Left ventricle myocardium inferior (tissue), 1 donor: ENCODE measurements around the gene PITPNB. TPM values are rescaled to one million over a fixed set of nuclear protein-coding genes. Genes with fewer than 3 reads are reported as not detected.

Experiments used
- DNase-seq: peaks from one replicate; pipeline ENCODE4 v3.0.0-alpha.2; 2020
- H3K27ac ChIP-seq: fragments of 200-600 bp; replicated peaks from 2 replicates; pipeline ENCODE4 v1.8.0; 2021
- H3K27me3 ChIP-seq: fragments of 200-600 bp; 2 replicates; pipeline ENCODE4 v1.8.0; 2021; ENCODE audit warnings: low read depth
- H3K36me3 ChIP-seq: fragments of 200-600 bp; 2 replicates; pipeline ENCODE4 v1.8.0; 2021
- H3K4me1 ChIP-seq: fragments of 200-600 bp; 2 replicates; pipeline ENCODE4 v1.8.0; 2021
- H3K4me3 ChIP-seq: fragments of 200-600 bp; 2 replicates; pipeline ENCODE4 v1.8.0; 2021; ENCODE audit warnings: mild to moderate bottlenecking, moderate library complexity
- H3K9me3 ChIP-seq: fragments of 200-600 bp; replicated peaks from 2 replicates; pipeline ENCODE4 v1.8.0; 2021
- CTCF ChIP-seq: fragments of 200-600 bp; IDR thresholded peaks from 2 replicates; pipeline ENCODE4 v1.8.0; 2021; ENCODE audit warnings: antibody characterized with exemption, mild to moderate bottlenecking, borderline replicate concordance
- intact Hi-C: fragments of 100-400 bp; cut with micrococcal nuclease; formaldehyde crosslinking; loops from one replicate; pipeline ENCODE4 v1.11.0; 2022
- total RNA-seq: library from RNA; stranded (reverse); fragmentation: NEBNext Ultra II Directional; extraction: Animal tissue kit (Norgen Biotek cat#: 25700); gene quantifications from one replicate; pipeline ENCODE4 v1.2.1, GENCODE V29; 2021
- donor health status: DM: no; HTN: yes; CAD: no; lungs with severe emphysema.

The PITPNB gene
- total RNA-seq, 1 donor from 2014 or later, result 60.0 TPM

- no peak overlapping the region for H3K27ac ChIP-seq
- peaks cover 79% of the 10 kb centered on the region for H3K36me3 ChIP-seq
- no peak overlapping the region for H3K4me3 ChIP-seq
- TF ChIP-seq CTCF, result no peak
- no peaks in the 10 kb centered on the region for H3K27me3 ChIP-seq
- DNase-seq, result no peak
- H3K4me1 ChIP-seq, result peaks cover 50% of the 10 kb centered on the region
- intact Hi-C loops, result no loop called here
- H3K9me3 ChIP-seq, result no peaks in the 10 kb centered on the region
Observed at GRCh38 chr22:27856386-27856785, 62.7 kb downstream of the PITPNB start.

GRCh38 chr22:27853424-27853823 lies 65.6 kb downstream of the PITPNB start:
- no peak overlapping the region for H3K4me3 ChIP-seq
- no peak for TF ChIP-seq CTCF
- peaks cover 72% of the 10 kb centered on the region for H3K36me3 ChIP-seq
- no peaks in the 10 kb centered on the region for H3K9me3 ChIP-seq
- H3K27ac ChIP-seq, result peak overlapping the region; percentile 14
- H3K27me3 ChIP-seq, result no peaks in the 10 kb centered on the region
- DNase-seq, result no peak
- peaks cover 58% of the 10 kb centered on the region for H3K4me1 ChIP-seq
- intact Hi-C loops, result no loop called here

GRCh38 chr22:27851974-27852746 lies 66.9 kb downstream of the PITPNB start:
- no peak overlapping the region for H3K4me3 ChIP-seq
- no peaks in the 10 kb centered on the region for H3K9me3 ChIP-seq
- intact Hi-C loops, result no loop called here
- no peak for DNase-seq
- no peaks in the 10 kb centered on the region for H3K27me3 ChIP-seq
- TF ChIP-seq CTCF, result no peak
- peaks cover 48% of the 10 kb centered on the region for H3K4me1 ChIP-seq
- H3K36me3 ChIP-seq, result peaks cover 59% of the 10 kb centered on the region
- peak overlapping the region; percentile 14 for H3K27ac ChIP-seq

- peak; percentile 41 for DNase-seq
- intact Hi-C loops, result no loop called here
Observed at GRCh38 chr22:27850000-27850521, 69.0 kb downstream of the PITPNB start.

GRCh38 chr22:27848005-27848404 lies 71.1 kb downstream of the PITPNB start:
- no peaks in the 10 kb centered on the region for H3K27me3 ChIP-seq
- H3K27ac ChIP-seq, result no peak overlapping the region
- DNase-seq, result no peak
- intact Hi-C loops, result no loop called here
- peaks cover 39% of the 10 kb centered on the region for H3K4me1 ChIP-seq
- peaks cover 23% of the 10 kb centered on the region for H3K36me3 ChIP-seq
- TF ChIP-seq CTCF, result no peak
- no peak overlapping the region for H3K4me3 ChIP-seq
- H3K9me3 ChIP-seq, result no peaks in the 10 kb centered on the region

More at GRCh38 chr22:27850000-27850521, 69.0 kb downstream of the PITPNB start:
- peaks cover 48% of the 10 kb centered on the region for H3K4me1 ChIP-seq
- H3K36me3 ChIP-seq, result peaks cover 38% of the 10 kb centered on the region
- no peaks in the 10 kb centered on the region for H3K9me3 ChIP-seq
- no peaks in the 10 kb centered on the region for H3K27me3 ChIP-seq
- no peak for TF ChIP-seq CTCF
- no peak overlapping the region for H3K4me3 ChIP-seq
- H3K27ac ChIP-seq, result peak overlapping the region; percentile 53
